Panc1 (cell line): Measurements from ENCODE around the gene TTF1. TPM values are rescaled to one million over a fixed set of nuclear protein-coding genes. Genes with fewer than 3 reads are reported as not detected.

Experiments used
- ATAC-seq: fragments of 200-7000 bp; cut with Tn5 transposase; 2 replicates; pipeline ENCODE4 v1.9.1; 2020; ENCODE audit warnings: mild to moderate bottlenecking, moderate library complexity
- BruUV-seq: library from RNA; stranded (reverse); fragments of 400-500 nt; replicated peaks from 2 replicates; lab custom pipeline; 2021; lab: Mats Ljungman, UMichigan
- CTCF ChIA-PET: fragments of 300-600 bp; sonication (Branson Sonifier 250); formaldehyde crosslinking; loops from one replicate; lab custom pipeline; 2022; ENCODE audit warnings: antibody characterized with exemption; lab: Charles Lee
- POLR2A ChIA-PET: fragments of 300-600 bp; sonication (Branson Sonifier 250); formaldehyde crosslinking; loops from one replicate; lab custom pipeline; 2022; ENCODE audit warnings: antibody characterized with exemption; lab: Charles Lee
- DNase-seq: peaks from one replicate; pipeline ENCODE4 v3.0.0-alpha.2; 2010; ENCODE audit warnings: low read depth, low spot score
- H3K27ac ChIP-seq: 2 replicates; pipeline ENCODE4 v1.5.1; 2011; ENCODE audit warnings: mild to moderate bottlenecking, low read length, inconsistent platforms
- H3K27me3 ChIP-seq: fragments of 200-500 bp; sonication (Bioruptor generic); 2 replicates; pipeline ENCODE4 v1.6.0; 2014; ENCODE audit warnings: low read length, inconsistent platforms; ENCODE audit not compliant: control insufficient read depth, insufficient read depth
- H3K36me3 ChIP-seq: fragments of 200-500 bp; sonication (Bioruptor generic); 2 replicates; pipeline ENCODE4 v1.5.1; 2014; ENCODE audit warnings: inconsistent platforms, mild to moderate bottlenecking, low read length, moderate library complexity; ENCODE audit not compliant: control insufficient read depth, insufficient read depth
- H3K4me1 ChIP-seq: 2 replicates; pipeline ENCODE4 v1.5.1; 2011; ENCODE audit warnings: inconsistent platforms, mild to moderate bottlenecking, low read length, moderate library complexity; ENCODE audit not compliant: control insufficient read depth, insufficient read depth
- H3K4me3 ChIP-seq, 2 experiments: 2 replicates each; pipeline ENCODE4 v1.5.1; 2011 to 2012; ENCODE audit warnings: low read depth in 2 of 2, low read length in 2 of 2, mild to moderate bottlenecking in 2 of 2, inconsistent platforms in 1 of 2, moderate library complexity in 1 of 2
- H3K9me3 ChIP-seq: fragments of 200-500 bp; sonication (Bioruptor generic); 2 replicates; pipeline ENCODE4 v1.5.1; 2014; ENCODE audit warnings: low read depth, mild to moderate bottlenecking, inconsistent platforms, low read length, moderate library complexity; ENCODE audit not compliant: control insufficient read depth, insufficient read depth
- CTCF ChIP-seq: fragments of 450-650 bp; IDR thresholded peaks from 2 replicates; pipeline ENCODE4 v1.5.1; 2017; ENCODE audit warnings: mild to moderate bottlenecking
- POLR2AphosphoS5 ChIP-seq: IDR thresholded peaks from 2 replicates; pipeline ENCODE4 v1.6.1; 2012; ENCODE audit warnings: mild to moderate bottlenecking, low read depth, low read length, moderate library complexity
- REST ChIP-seq, 2 experiments: IDR thresholded peaks; 2 replicates each; pipeline ENCODE4 v1.6.1; 2011 to 2012; ENCODE audit warnings: low read depth in 2 of 2, control low read depth in 1 of 2, low read length in 1 of 2, mild to moderate bottlenecking in 1 of 2, moderate library complexity in 1 of 2; ENCODE audit not compliant: insufficient read depth in 1 of 2
- SIN3A ChIP-seq: IDR thresholded peaks from 2 replicates; pipeline ENCODE4 v1.6.1; 2012; ENCODE audit warnings: low read depth, mild to moderate bottlenecking, low read length, moderate library complexity, borderline replicate concordance; ENCODE audit not compliant: insufficient read depth
- TCF7L2 ChIP-seq: IDR thresholded peaks from 2 replicates; pipeline ENCODE4 v1.6.1; 2011; ENCODE audit warnings: mild to moderate bottlenecking, low read depth, low read length, inconsistent platforms
- in situ Hi-C: cut with HindIII; loops from 2 replicates; pipeline ENCODE4 v1.10.0; 2016; ENCODE audit warnings: low sequenced_read_pairs, low pct_unique_long_range_greater_than_20kb
- intact Hi-C: fragments of 100-400 bp; cut with micrococcal nuclease; formaldehyde crosslinking; loops from one replicate; pipeline ENCODE4 v1.10.0; 2022; ENCODE audit not compliant: unreplicated experiment
- total RNA-seq: library from RNA; stranded (reverse); gene quantifications from one replicate; pipeline ENCODE4 v1.2.1, GENCODE V29; 2021; ENCODE audit not compliant: unreplicated experiment

TTF1 gene
- total RNA-seq, 1 experiment from 2014 or later, result 8.4 TPM

DNA sequence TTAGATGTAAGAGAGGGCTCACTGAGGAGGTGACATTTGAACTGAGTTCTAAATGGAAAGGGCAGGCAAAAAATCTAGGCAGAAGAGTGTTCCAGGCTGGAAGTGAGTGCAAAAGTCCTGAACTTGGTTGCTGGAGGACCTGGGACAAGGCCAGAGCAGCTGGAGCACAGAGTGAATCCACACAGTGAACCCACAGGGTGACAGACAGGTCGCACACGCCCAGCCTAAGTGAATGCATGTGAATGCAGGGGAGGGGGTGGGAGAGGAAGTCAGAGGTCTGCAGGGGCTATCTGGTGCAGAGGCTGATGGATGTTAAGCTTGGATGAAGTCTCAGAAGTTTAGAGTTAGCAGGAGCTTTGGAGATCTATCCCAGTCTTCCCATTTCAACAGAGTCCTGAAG, 556 bp upstream of the TTF1 start:
- peak overlapping the region; percentile 83 for H3K27ac ChIP-seq
- H3K27me3 ChIP-seq, result no peaks in the 10 kb centered on the region

GRCh38 chr9:132404228-132404881, 2.3 kb downstream of the TTF1 start:
- no peak overlapping the region for H3K4me3 ChIP-seq
- H3K27me3 ChIP-seq, result no peaks in the 10 kb centered on the region
- peaks cover 4% of the 10 kb centered on the region for H3K36me3 ChIP-seq
- CTCF ChIA-PET, result no interaction called here
- TF ChIP-seq POLR2AphosphoS5 (no peak), SIN3A (no peak), REST (IDR thresholded peaks at IDR 0.05; ENCODE audit: insufficient read depth in 1 of 2, low read depth in 2 of 2, low read length in 1 of 2) (no peak), TCF7L2 (no peak), CTCF (no peak)
- no peak overlapping the region for H3K27ac ChIP-seq
- intact Hi-C loops (no loop called here), in situ Hi-C loops (no loop called here)
- no peak for DNase-seq
- H3K4me1 ChIP-seq, result peaks cover 6% of the 10 kb centered on the region; the same call in 1 of the 2 replicates
- no peaks in the 10 kb centered on the region for H3K9me3 ChIP-seq
- BruUV-seq, result TSS peak; percentile 42
- POLR2A ChIA-PET, result no interaction called here
- no peak for ATAC-seq

More for the DNA sequence above, 556 bp upstream of the TTF1 start:
- DNase-seq, result no peak
- in situ Hi-C loops (no loop called here), intact Hi-C loops (no loop called here)
- TF ChIP-seq REST (IDR thresholded peaks at IDR 0.05; ENCODE audit: insufficient read depth in 1 of 2, low read depth in 2 of 2, low read length in 1 of 2), result no peak
- TF ChIP-seq SIN3A, result no peak
- no peak for TF ChIP-seq TCF7L2
- TF ChIP-seq CTCF, result no peak
- TF ChIP-seq POLR2AphosphoS5, result no peak
- no peaks in the 10 kb centered on the region for H3K9me3 ChIP-seq
- peaks cover 4% of the 10 kb centered on the region; the same call in 1 of the 2 replicates for H3K36me3 ChIP-seq
- ChIA-PET CTCF (no interaction called here), POLR2A (no interaction called here)
- no TSS peak for BruUV-seq
- no peak for ATAC-seq
- peaks cover 9% of the 10 kb centered on the region for H3K4me1 ChIP-seq
- peak overlapping the region in 1 of 2 experiments; percentile 79; a peak in 2 of 4 replicates for H3K4me3 ChIP-seq
